OCI-LY1 (cell line): ENCODE measurements around the gene TRA2A.

ENCODE experiments used
- EZH2 ChIP-seq: fragments of 200-600 bp; sonication (generic), shearing (Covaris generic); IDR thresholded peaks from 2 replicates; pipeline ENCODE4 v1.8.0; 2017; ENCODE audit warnings: borderline replicate concordance, mixed run types, mild to moderate bottlenecking, antibody characterized with exemption, low read length, moderate library complexity, mixed read lengths
- TF ChIP-seq, protein P1 (sequence below): fragments of 200-600 bp; sonication (generic), shearing (Covaris generic); IDR thresholded peaks from 2 replicates; pipeline ENCODE4 v1.5.1; 2017; ENCODE audit warnings: mild to moderate bottlenecking, antibody characterized with exemption, low read length, moderate library complexity, mixed read lengths

DNA sequence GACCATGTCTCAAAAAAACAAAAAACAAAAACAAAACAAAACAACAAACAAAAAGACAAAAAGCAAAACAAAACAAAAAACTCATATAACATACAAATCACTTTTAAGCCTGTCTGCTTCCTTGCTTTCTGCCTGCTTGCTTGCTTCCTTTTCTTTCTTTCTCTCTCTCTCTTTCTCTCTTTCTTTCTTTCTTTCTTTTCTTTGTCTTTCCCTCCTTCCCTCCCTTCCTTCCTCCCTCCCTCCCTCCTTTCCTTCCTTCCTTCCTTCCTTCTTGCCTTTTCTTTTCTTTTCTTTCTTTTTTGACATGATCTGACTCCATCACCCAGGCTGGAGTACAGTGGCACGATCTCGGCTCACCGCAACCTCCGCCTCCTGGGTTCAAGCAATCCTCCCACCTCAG is 15.9 kb upstream of the TRA2A start:
- TF ChIP-seq EZH2: no peak
- TF ChIP-seq, protein P1, sequence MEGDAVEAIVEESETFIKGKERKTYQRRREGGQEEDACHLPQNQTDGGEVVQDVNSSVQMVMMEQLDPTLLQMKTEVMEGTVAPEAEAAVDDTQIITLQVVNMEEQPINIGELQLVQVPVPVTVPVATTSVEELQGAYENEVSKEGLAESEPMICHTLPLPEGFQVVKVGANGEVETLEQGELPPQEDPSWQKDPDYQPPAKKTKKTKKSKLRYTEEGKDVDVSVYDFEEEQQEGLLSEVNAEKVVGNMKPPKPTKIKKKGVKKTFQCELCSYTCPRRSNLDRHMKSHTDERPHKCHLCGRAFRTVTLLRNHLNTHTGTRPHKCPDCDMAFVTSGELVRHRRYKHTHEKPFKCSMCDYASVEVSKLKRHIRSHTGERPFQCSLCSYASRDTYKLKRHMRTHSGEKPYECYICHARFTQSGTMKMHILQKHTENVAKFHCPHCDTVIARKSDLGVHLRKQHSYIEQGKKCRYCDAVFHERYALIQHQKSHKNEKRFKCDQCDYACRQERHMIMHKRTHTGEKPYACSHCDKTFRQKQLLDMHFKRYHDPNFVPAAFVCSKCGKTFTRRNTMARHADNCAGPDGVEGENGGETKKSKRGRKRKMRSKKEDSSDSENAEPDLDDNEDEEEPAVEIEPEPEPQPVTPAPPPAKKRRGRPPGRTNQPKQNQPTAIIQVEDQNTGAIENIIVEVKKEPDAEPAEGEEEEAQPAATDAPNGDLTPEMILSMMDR: no peak
